ENCODE measurements around the gene TAS2R60. TPM values are rescaled to one million over a fixed set of nuclear protein-coding genes. Genes with fewer than 3 reads are reported as not detected.

The TAS2R60 gene
- total and polyA plus RNA-seq, 2 of the 8 experiments (the other 6 are each of a cell fraction or from before 2014, with no cell fraction given) = 0.15 to 0.32 TPM

GRCh38 chr7:143444063-143444782 is 970 bp downstream of the TAS2R60 start (continued):
- no peak for TF ChIP-seq CHD1 (IDR thresholded peaks at IDR 0.05; ENCODE audit: low read depth, low read length)
